ENCODE measurements around the gene CCDC43. TPM values are rescaled to one million over a fixed set of nuclear protein-coding genes. Genes with fewer than 3 reads are reported as not detected.
A peak's percentile ranks its signal among the peaks of the same experiment; 100 is the strongest.

CCDC43 gene
- total and polyA plus RNA-seq, 2 of the 13 experiments (the other 11 are each of a cell fraction or from before 2014, with no cell fraction given): 17.5 to 94.8 TPM

DNA sequence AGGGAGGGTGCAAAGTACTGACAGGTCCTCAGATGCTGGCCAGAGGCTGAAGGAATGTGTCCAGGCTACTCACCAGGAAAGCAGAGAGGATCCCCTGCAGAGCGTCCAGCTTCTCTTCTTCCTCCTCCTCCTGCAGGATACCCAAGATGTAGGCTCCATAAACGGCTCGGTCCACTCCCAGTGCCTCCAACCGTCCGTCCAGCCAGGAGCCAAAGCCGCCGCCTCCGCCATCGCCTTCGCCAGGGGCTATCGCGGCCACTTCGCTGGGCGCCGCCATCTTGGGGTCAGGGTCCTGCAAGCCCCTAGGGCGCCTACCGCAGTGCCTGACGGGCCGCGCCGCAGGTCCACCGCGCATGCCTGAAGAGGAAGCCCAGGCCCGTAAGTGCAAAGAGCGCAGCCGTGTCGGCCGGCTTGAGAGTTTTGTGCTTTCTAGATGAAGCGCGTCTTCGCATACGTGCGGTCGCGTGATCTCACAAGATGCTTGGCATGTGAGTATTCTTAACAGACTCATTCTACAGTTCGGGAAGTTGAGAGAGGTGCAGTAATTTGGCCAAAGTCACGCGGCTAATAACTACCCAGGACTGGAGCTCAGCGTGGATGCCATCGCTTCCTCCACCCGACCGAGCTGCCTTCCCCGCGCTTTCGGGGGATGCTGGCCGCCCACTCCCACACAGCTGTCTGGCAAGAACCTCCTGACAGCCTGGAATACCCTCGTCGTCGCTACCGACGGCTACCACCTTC is at the start of gene CCDC43 (continued):
- TF ChIP-seq PRMT3 (CRISPR knock-in tag; IDR thresholded peaks at IDR 0.05; ENCODE audit: borderline replicate concordance, low read depth) (no peak), KMT2B (CRISPR knock-in tag; IDR thresholded peaks at IDR 0.05) (peak; percentile 97), NFKBIZ (CRISPR knock-in tag; IDR thresholded peaks at IDR 0.05) (peak; percentile 83; the same call in 1 of the 2 replicates), THAP7 (CRISPR knock-in tag; IDR thresholded peaks at IDR 0.05) (peak; percentile 95; the same call in 1 of the 2 replicates), DPF2 (CRISPR knock-in tag; IDR thresholded peaks at IDR 0.05; ENCODE audit: borderline replicate concordance, low read depth) (no peak), ZNF224 (CRISPR knock-in tag; IDR thresholded peaks at IDR 0.05) (peak; percentile 20; the same call in 1 of the 2 replicates), JUN (CRISPR knock-in tag; IDR thresholded peaks at IDR 0.05) (peak; percentile 57; the same call in 1 of the 2 replicates), ESRRA (CRISPR knock-in tag; IDR thresholded peaks at IDR 0.05; ENCODE audit: low read depth) (peak; percentile 70; the same call in 1 of the 2 replicates), ZFP90 (CRISPR knock-in tag; IDR thresholded peaks at IDR 0.05; ENCODE audit: borderline replicate concordance) (peak; percentile 94; the same call in 1 of the 2 replicates), ZNF207 (IDR thresholded peaks at IDR 0.05; ENCODE audit: borderline replicate concordance) (no peak), CSRNP2 (CRISPR knock-in tag; conservative IDR thresholded peaks at IDR 0.05; ENCODE audit: low read depth) (no peak), PCBP1 (IDR thresholded peaks at IDR 0.05; ENCODE audit: borderline replicate concordance, low read depth, low read length) (no peak), ATF1 (CRISPR knock-in tag; IDR thresholded peaks at IDR 0.05) (no peak), ZNF260 (CRISPR knock-in tag; IDR thresholded peaks at IDR 0.05; ENCODE audit: borderline replicate concordance, low read depth) (no peak), ASH2L (IDR thresholded peaks at IDR 0.05; ENCODE audit: insufficient read length, low read depth, low read length) (peak; percentile 96), ZNF24 (IDR thresholded peaks at IDR 0.05) (no peak)
- TF ChIP-seq, protein P1, sequence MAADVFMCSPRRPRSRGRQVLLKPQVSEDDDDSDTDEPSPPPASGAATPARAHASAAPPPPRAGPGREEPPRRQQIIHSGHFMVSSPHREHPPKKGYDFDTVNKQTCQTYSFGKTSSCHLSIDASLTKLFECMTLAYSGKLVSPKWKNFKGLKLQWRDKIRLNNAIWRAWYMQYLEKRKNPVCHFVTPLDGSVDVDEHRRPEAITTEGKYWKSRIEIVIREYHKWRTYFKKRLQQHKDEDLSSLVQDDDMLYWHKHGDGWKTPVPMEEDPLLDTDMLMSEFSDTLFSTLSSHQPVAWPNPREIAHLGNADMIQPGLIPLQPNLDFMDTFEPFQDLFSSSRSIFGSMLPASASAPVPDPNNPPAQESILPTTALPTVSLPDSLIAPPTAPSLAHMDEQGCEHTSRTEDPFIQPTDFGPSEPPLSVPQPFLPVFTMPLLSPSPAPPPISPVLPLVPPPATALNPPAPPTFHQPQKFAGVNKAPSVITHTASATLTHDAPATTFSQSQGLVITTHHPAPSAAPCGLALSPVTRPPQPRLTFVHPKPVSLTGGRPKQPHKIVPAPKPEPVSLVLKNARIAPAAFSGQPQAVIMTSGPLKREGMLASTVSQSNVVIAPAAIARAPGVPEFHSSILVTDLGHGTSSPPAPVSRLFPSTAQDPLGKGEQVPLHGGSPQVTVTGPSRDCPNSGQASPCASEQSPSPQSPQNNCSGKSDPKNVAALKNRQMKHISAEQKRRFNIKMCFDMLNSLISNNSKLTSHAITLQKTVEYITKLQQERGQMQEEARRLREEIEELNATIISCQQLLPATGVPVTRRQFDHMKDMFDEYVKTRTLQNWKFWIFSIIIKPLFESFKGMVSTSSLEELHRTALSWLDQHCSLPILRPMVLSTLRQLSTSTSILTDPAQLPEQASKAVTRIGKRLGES (CRISPR knock-in tag; IDR thresholded peaks at IDR 0.05; ENCODE audit: borderline replicate concordance): 0 out of 2 replicates have a peak, but pooled peaks have one; percentile 30
- TF ChIP-seq, protein P2, sequence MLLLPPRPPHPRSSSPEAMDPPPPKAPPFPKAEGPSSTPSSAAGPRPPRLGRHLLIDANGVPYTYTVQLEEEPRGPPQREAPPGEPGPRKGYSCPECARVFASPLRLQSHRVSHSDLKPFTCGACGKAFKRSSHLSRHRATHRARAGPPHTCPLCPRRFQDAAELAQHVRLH (CRISPR knock-in tag; IDR thresholded peaks at IDR 0.05; ENCODE audit: borderline replicate concordance, low read depth): peak; percentile 90; the same call in 1 of the 2 replicates
- TF ChIP-seq, protein P3, sequence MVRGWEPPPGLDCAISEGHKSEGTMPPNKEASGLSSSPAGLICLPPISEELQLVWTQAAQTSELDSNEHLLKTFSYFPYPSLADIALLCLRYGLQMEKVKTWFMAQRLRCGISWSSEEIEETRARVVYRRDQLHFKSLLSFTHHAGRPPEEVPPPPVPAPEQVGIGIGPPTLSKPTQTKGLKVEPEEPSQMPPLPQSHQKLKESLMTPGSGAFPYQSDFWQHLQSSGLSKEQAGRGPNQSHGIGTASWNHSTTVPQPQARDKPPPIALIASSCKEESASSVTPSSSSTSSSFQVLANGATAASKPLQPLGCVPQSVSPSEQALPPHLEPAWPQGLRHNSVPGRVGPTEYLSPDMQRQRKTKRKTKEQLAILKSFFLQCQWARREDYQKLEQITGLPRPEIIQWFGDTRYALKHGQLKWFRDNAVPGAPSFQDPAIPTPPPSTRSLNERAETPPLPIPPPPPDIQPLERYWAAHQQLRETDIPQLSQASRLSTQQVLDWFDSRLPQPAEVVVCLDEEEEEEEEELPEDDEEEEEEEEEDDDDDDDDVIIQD (CRISPR knock-in tag; IDR thresholded peaks at IDR 0.05; ENCODE audit: low read depth): no peak
